Ovary (tissue), 9 donors: Measurements from ENCODE around the gene SLC22A3. TPM values are rescaled to one million over a fixed set of nuclear protein-coding genes. Genes with fewer than 3 reads are reported as not detected.

ENCODE experiments used
- DNase-seq, 5 donors: peaks; one replicate each; pipeline ENCODE4 v3.0.0-alpha.2; 2019 to 2020
- H3K27ac ChIP-seq, 2 donors: fragments of 200-600 bp; one replicate each; pipeline versions ENCODE4 v1.5.1 to v1.8.0; 2019 to 2022
- H3K27me3 ChIP-seq: fragments of 200-600 bp; one replicate; pipeline ENCODE4 v1.8.0; 2022
- H3K36me3 ChIP-seq: fragments of 200-600 bp; sonication (generic); one replicate; pipeline ENCODE4 v1.5.1; 2019
- H3K4me1 ChIP-seq: one replicate; pipeline ENCODE4 v1.8.1; 2013; ENCODE audit warnings: mild to moderate bottlenecking, moderate library complexity; ENCODE audit not compliant: insufficient read depth
- H3K4me3 ChIP-seq: fragments of 200-600 bp; sonication (generic); one replicate; pipeline ENCODE4 v1.5.1; 2017
- H3K9me3 ChIP-seq, 2 donors: fragments of 200-600 bp in 1 of 2; sonication (generic) in 1 of 2; one replicate each; pipeline versions ENCODE4 v1.5.1 to v1.8.1; 2013 to 2019; ENCODE audit warnings: mild to moderate bottlenecking in 1 of 2, moderate library complexity in 1 of 2
- EP300 ChIP-seq: sonication (generic); formaldehyde crosslinking; IDR thresholded peaks from one replicate; pipeline ENCODE4 v1.6.1; 2017; ENCODE audit warnings: antibody characterized with exemption
- POLR2A ChIP-seq: fragments of 450-650 bp; IDR thresholded peaks from one replicate; pipeline ENCODE4 v1.6.1; 2017; ENCODE audit warnings: antibody characterized with exemption, mild to moderate bottlenecking, moderate library complexity
- WGBS, 3 donors: extraction: QIAGEN DNeasy Blood & Tissue Kit in 1 of 3; methylation state at CpG; one replicate each; pipeline versions ENCODE4 v1.1.5 to v1.1.7; 2013 to 2017; 5-methylcytosine and 5-hydroxymethylcytosine counted together
- intact Hi-C, 4 donors: fragments of 100-400 bp; cut with DNase I; formaldehyde crosslinking; loops; one replicate each; pipeline versions ENCODE4 v1.11.0 to v1.15.1; 2022 to 2023
- polyA plus RNA-seq, 2 donors: library from polyadenylated mRNA; stranded (reverse); fragments of 200-250 nt in 1 of 2; fragments of 350-450 nt in 1 of 2; fragmentation: Illumina TruSeq in 1 of 2; extraction: RNeasy Lipid Tissue Mini Kit (QIAGEN cat#74804) in 1 of 2; gene quantifications; one replicate each; pipeline ENCODE4 v1.2.3, GENCODE V29; 2013 to 2014
- total RNA-seq, 7 donors: library from RNA; depleted of rRNA in 2 of 7; stranded (reverse); fragments of >200 nt in 2 of 7; fragmentation: NEBNext Ultra II Directional in 3 of 7; extraction: Animal tissue kit (Norgen Biotek cat#: 25700) in 3 of 7; gene quantifications; one replicate each; pipeline versions ENCODE4 v1.1.0 to v1.2.4, GENCODE V29; 2016 to 2023
- TF ChIP-seq, protein P1 (sequence below), 3 donors: fragments of 450-650 bp in 2 of 3; fragments of 200-600 bp in 1 of 3; IDR thresholded peaks; one replicate each; pipeline versions ENCODE4 v1.5.1 to v1.8.0; 2016 to 2022; ENCODE audit warnings: antibody characterized with exemption in 3 of 3, mild to moderate bottlenecking in 1 of 3
- donor health status: DM: no; HTN: no; CAD: no; lungs with moderate emphysema.
- donor health status: DM: no; HTN: no; CAD: no.
- donor health status: Bipolar disorder and iron deficiency.
- donor health status: DM: yes; HTN: yes; CAD: no.
- donor health status: DM: no; HTN: no; CAD: no.
- donor health status: DM: yes; HTN: yes; CAD: no.

Gene SLC22A3
- total and polyA plus RNA-seq, 9 donors: 13.5 to 42.5 (median 30.5) TPM

DNA sequence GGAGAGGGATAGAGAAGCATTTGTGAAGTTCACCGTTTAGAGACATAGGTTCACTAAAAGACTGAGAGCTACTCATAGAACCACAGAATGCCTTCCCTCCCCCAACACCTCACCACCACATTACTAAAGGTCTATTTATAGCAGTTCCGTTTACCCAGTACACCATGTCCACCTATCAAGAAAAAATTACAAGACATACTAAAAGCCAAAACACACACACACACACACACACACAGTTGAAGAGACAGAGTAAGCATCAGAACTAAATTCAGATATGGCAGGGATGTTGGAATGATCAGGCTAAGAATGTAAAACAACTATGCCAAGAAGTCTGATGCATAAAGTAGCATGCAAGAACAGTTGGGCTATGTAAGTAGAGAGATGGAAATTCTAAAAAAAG lies 52.3 kb downstream of the SLC22A3 start:
- H3K36me3 ChIP-seq: no peaks in the 10 kb centered on the region
- intact Hi-C loops: no loop called here
- no peaks in the 10 kb centered on the region for H3K27me3 ChIP-seq
- H3K4me3 ChIP-seq: no peak overlapping the region
- TF ChIP-seq, protein P1, sequence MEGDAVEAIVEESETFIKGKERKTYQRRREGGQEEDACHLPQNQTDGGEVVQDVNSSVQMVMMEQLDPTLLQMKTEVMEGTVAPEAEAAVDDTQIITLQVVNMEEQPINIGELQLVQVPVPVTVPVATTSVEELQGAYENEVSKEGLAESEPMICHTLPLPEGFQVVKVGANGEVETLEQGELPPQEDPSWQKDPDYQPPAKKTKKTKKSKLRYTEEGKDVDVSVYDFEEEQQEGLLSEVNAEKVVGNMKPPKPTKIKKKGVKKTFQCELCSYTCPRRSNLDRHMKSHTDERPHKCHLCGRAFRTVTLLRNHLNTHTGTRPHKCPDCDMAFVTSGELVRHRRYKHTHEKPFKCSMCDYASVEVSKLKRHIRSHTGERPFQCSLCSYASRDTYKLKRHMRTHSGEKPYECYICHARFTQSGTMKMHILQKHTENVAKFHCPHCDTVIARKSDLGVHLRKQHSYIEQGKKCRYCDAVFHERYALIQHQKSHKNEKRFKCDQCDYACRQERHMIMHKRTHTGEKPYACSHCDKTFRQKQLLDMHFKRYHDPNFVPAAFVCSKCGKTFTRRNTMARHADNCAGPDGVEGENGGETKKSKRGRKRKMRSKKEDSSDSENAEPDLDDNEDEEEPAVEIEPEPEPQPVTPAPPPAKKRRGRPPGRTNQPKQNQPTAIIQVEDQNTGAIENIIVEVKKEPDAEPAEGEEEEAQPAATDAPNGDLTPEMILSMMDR (IDR thresholded peaks at IDR 0.05): no peak
- TF ChIP-seq EP300 (no peak), POLR2A (no peak)
- no peaks in the 10 kb centered on the region for H3K9me3 ChIP-seq
- 47 to 64% (median 58%) methylated on average over 2 of the region's 2 CpGs for WGBS, 3 donors
- H3K4me1 ChIP-seq: no peaks in the 10 kb centered on the region
- H3K27ac ChIP-seq: no peak overlapping the region
- no peak for DNase-seq

DNA sequence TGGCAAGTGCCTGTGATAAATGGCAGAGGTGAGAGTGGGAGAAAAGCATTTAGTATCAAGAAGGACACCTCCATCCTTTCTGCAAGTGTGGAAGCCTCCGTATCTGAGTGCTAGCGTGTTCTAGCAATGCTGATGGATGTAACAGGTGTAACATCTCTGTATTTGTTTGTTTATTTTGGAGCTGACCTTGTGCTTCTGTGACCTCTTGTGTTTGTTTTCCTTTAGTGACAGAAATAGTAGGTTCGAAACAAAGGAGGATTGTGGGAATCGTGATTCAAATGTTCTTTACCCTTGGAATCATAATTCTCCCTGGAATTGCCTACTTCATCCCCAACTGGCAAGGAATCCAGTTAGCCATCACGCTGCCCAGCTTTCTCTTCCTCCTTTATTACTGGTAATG lies 60.4 kb downstream of the SLC22A3 start:
- 61 to 77% (median 68%) methylated on average over 5 of the region's 5 CpGs for WGBS, 3 donors
- Histone ChIP-seq H3K9me3 (no peaks in the 10 kb centered on the region), H3K4me1 (no peaks in the 10 kb centered on the region), H3K4me3 (no peak overlapping the region), H3K36me3 (no peaks in the 10 kb centered on the region), H3K27ac (no peak overlapping the region), H3K27me3 (no peaks in the 10 kb centered on the region)
- DNase-seq: no peak
- no peak for TF ChIP-seq POLR2A
- TF ChIP-seq EP300: no peak
- TF ChIP-seq, protein P1 (IDR thresholded peaks at IDR 0.05): no peak
- intact Hi-C loops: no loop called here

DNA sequence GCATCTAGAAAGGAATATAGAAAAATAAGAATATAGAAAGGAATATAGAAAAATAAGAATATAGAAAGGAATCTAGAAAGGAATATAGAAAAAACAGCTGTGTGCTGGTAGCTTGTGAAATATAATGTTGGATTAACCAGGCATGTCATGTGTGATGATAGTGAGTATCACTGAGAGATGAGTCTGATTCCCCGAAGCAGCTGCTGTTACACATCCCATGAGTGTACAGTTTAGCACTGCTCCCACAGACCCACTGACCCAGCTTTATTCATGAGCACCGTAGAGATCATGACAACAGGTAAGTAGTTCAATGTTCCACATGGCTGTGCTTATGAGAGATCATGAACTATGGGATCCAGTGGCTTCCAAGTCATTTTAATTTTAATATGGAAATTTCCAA lies 64.8 kb downstream of the SLC22A3 start:
- Histone ChIP-seq H3K4me3 (no peak overlapping the region), H3K27me3 (no peaks in the 10 kb centered on the region), H3K9me3 (no peaks in the 10 kb centered on the region), H3K27ac (no peak overlapping the region), H3K36me3 (no peaks in the 10 kb centered on the region), H3K4me1 (peaks cover 3% of the 10 kb centered on the region)
- no peak for TF ChIP-seq POLR2A
- TF ChIP-seq, protein P1 (IDR thresholded peaks at IDR 0.05): no peak
- TF ChIP-seq EP300: no peak
- 85 to 94% (median 88%) methylated on average over 2 of the region's 2 CpGs for WGBS, 3 donors
- intact Hi-C loops: no loop called here
- DNase-seq: no peak

DNA sequence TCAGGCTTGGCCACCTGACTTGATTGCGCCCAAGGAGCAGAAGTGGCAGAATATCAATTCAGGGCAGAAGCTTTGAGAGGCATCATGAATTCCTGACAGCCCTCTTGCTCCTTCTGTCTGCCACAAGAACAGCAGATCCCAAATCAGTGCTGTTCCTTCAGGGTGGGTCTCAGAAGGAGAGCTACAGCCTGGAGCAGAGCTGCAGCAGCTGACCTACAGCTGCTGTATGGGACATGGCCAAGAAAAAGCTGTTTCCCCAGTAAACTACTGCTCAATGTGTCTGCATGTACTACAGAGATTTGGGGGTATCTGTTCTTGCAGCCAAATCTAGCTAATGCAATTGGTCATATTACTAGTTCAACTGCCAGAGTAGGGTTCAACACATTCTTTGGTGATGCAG lies 69.0 kb downstream of the SLC22A3 start:
- Histone ChIP-seq H3K27ac (no peak overlapping the region), H3K27me3 (no peaks in the 10 kb centered on the region), H3K36me3 (no peaks in the 10 kb centered on the region), H3K4me1 (peaks cover 10% of the 10 kb centered on the region), H3K4me3 (no peak overlapping the region), H3K9me3 (no peaks in the 10 kb centered on the region)
- DNase-seq: no peak
- TF ChIP-seq EP300: no peak
- TF ChIP-seq, protein P1 (IDR thresholded peaks at IDR 0.05): no peak
- no peak for TF ChIP-seq POLR2A
- 88 to 95% (median 92%) methylated on average over 1 of the region's 1 CpG for WGBS, 3 donors
- intact Hi-C loops: no loop called here

DNA sequence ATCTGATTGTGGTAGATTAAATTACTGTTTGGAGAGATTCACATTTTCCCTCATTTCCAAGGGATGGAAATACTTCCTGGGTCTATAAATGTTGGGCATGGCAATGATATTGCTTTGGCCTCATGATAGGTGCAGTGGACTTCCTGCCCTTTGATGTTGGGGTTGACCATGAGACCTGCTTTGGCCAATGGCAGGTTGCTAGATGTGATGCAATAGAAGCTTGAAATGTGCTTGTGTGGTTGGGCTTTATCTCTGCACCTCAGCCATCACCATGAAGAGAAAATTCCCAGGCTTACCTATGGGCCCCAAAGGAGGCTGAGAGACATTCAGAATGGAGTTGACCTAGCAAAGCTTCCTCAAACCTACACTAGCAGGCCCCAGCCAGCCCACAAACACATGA lies 69.4 kb downstream of the SLC22A3 start:
- TF ChIP-seq, protein P1 (IDR thresholded peaks at IDR 0.05): no peak
- TF ChIP-seq POLR2A (no peak), EP300 (no peak)
- Histone ChIP-seq H3K27me3 (no peaks in the 10 kb centered on the region), H3K4me3 (no peak overlapping the region), H3K4me1 (peaks cover 13% of the 10 kb centered on the region), H3K36me3 (no peaks in the 10 kb centered on the region), H3K27ac (no peak overlapping the region), H3K9me3 (no peaks in the 10 kb centered on the region)
- DNase-seq: no peak
- intact Hi-C loops: no loop called here
